PC-9 (cell line): ENCODE measurements around the gene FAH. TPM values are rescaled to one million over a fixed set of nuclear protein-coding genes. Genes with fewer than 3 reads are reported as not detected.
"Not testable (repeated sequence)": the region's sequence is repeated elsewhere in the genome, so short reads cannot be mapped to it uniquely, and the experiment has no call there.

ENCODE experiments used
- BruUV-seq: library from RNA; stranded (reverse); fragments of 400-500 nt; replicated peaks from 2 replicates; lab custom pipeline; 2021; lab: Mats Ljungman, UMichigan
- CTCF ChIA-PET: fragments of 300-600 bp; sonication (Branson Sonifier 250); formaldehyde crosslinking; loops from one replicate; lab custom pipeline; 2022; ENCODE audit warnings: antibody characterized with exemption; lab: Charles Lee
- POLR2A ChIA-PET: fragments of 300-600 bp; sonication (Branson Sonifier 250); formaldehyde crosslinking; loops from one replicate; lab custom pipeline; 2022; ENCODE audit warnings: antibody characterized with exemption; ENCODE audit not compliant: unreplicated experiment; lab: Charles Lee
- DNase-seq, 2 experiments: peaks; one replicate each; pipeline versions ENCODE4 v3.0.0 to v3.0.0-alpha.2; 2015 to 2022; ENCODE audit warnings: mixed read lengths in 1 of 2
- H2AFZ ChIP-seq: fragments of 200-600 bp; sonication (generic); 2 replicates; pipeline ENCODE4 v1.8.1; 2017; ENCODE audit warnings: antibody characterized with exemption
- H3F3A ChIP-seq: fragments of 200-600 bp; sonication (generic); 2 replicates; pipeline ENCODE4 v1.8.1; 2017; ENCODE audit warnings: antibody characterized with exemption, mild to moderate bottlenecking, low read depth; ENCODE audit not compliant: insufficient read depth
- H3K27ac ChIP-seq: fragments of 200-600 bp; sonication (generic); 2 replicates; pipeline ENCODE4 v1.6.1; 2016; ENCODE audit warnings: mixed run types
- H3K27me3 ChIP-seq: fragments of 200-600 bp; sonication (generic); 2 replicates; pipeline ENCODE4 v1.6.1; 2016; ENCODE audit warnings: low read depth, mixed run types; ENCODE audit not compliant: insufficient read depth
- H3K36me3 ChIP-seq: fragments of 200-600 bp; sonication (generic); 2 replicates; pipeline ENCODE4 v1.6.1; 2016; ENCODE audit warnings: low read depth, mixed run types
- H3K4me1 ChIP-seq: fragments of 200-600 bp; sonication (generic); replicated peaks from 2 replicates; pipeline ENCODE4 v1.6.1; 2016; ENCODE audit warnings: mixed run types; ENCODE audit not compliant: insufficient read depth
- H3K4me2 ChIP-seq: fragments of 200-600 bp; sonication (generic); 2 replicates; pipeline ENCODE4 v1.6.1; 2017; ENCODE audit warnings: mixed run types
- H3K4me3 ChIP-seq: fragments of 200-600 bp; sonication (generic); 2 replicates; pipeline ENCODE4 v1.6.1; 2016; ENCODE audit warnings: mixed run types
- H3K79me2 ChIP-seq: fragments of 200-600 bp; sonication (generic); 2 replicates; pipeline ENCODE4 v1.6.1; 2017; ENCODE audit warnings: low read depth, mixed run types
- H3K9me2 ChIP-seq: fragments of 200-600 bp; sonication (generic); 2 replicates; pipeline ENCODE4 v1.8.1; 2017; ENCODE audit warnings: mild to moderate bottlenecking; ENCODE audit not compliant: insufficient read depth
- H3K9me3 ChIP-seq: fragments of 200-600 bp; sonication (generic); 2 replicates; pipeline ENCODE4 v1.8.1; 2016; ENCODE audit warnings: low read depth; ENCODE audit not compliant: insufficient read depth
- H4K20me1 ChIP-seq: fragments of 200-600 bp; sonication (generic); 2 replicates; pipeline ENCODE4 v1.8.1; 2017; ENCODE audit not compliant: insufficient read depth
- EZH2 ChIP-seq: fragments of 200-600 bp; sonication (generic); IDR thresholded peaks from 2 replicates; pipeline ENCODE4 v1.8.0; 2017; ENCODE audit warnings: antibody characterized with exemption, low read depth
- intact Hi-C: fragments of 100-400 bp; cut with micrococcal nuclease; formaldehyde crosslinking; loops from one replicate; pipeline ENCODE4 v1.10.0; 2022; ENCODE audit not compliant: unreplicated experiment
- total RNA-seq: library from RNA; stranded (reverse); gene quantifications from 2 replicates; pipeline ENCODE4 v1.2.3, GENCODE V29; 2021
- TF ChIP-seq, protein P1 (sequence below): fragments of 200-600 bp; sonication (generic); conservative IDR thresholded peaks from 2 replicates; pipeline ENCODE4 v1.6.1; 2017; ENCODE audit warnings: mixed run types, antibody characterized with exemption, mild to moderate bottlenecking, moderate library complexity

Gene FAH
- total RNA-seq, 1 experiment from 2014 or later, result 75.5 TPM

- H3F3A ChIP-seq, result peaks cover 30% of the 10 kb centered on the region; the same call in 1 of the 2 replicates
- H3K4me1 ChIP-seq, result no peaks in the 10 kb centered on the region
- intact Hi-C loops, result no loop called here
- H3K4me2 ChIP-seq, result no peak overlapping the region
- TF ChIP-seq, protein P1, sequence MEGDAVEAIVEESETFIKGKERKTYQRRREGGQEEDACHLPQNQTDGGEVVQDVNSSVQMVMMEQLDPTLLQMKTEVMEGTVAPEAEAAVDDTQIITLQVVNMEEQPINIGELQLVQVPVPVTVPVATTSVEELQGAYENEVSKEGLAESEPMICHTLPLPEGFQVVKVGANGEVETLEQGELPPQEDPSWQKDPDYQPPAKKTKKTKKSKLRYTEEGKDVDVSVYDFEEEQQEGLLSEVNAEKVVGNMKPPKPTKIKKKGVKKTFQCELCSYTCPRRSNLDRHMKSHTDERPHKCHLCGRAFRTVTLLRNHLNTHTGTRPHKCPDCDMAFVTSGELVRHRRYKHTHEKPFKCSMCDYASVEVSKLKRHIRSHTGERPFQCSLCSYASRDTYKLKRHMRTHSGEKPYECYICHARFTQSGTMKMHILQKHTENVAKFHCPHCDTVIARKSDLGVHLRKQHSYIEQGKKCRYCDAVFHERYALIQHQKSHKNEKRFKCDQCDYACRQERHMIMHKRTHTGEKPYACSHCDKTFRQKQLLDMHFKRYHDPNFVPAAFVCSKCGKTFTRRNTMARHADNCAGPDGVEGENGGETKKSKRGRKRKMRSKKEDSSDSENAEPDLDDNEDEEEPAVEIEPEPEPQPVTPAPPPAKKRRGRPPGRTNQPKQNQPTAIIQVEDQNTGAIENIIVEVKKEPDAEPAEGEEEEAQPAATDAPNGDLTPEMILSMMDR, result no peak
- no peak for TF ChIP-seq EZH2
- no peaks in the 10 kb centered on the region for H3K27me3 ChIP-seq
- no peak overlapping the region for H3K4me3 ChIP-seq
- no peaks in the 10 kb centered on the region for H3K9me2 ChIP-seq
- H3K27ac ChIP-seq, result no peak overlapping the region
- no peak for DNase-seq
- ChIA-PET CTCF (no interaction called here), POLR2A (no interaction called here)
- no peaks in the 10 kb centered on the region for H3K9me3 ChIP-seq
- peaks cover 30% of the 10 kb centered on the region for H3K36me3 ChIP-seq
- peaks cover 27% of the 10 kb centered on the region for H4K20me1 ChIP-seq
- BruUV-seq, result no TSS peak
- no peak overlapping the region for H2AFZ ChIP-seq
- peaks cover 53% of the 10 kb centered on the region for H3K79me2 ChIP-seq
These were observed 32.2 kb upstream of the FAH start for GRCh38 chr15:80120636-80121035.

GRCh38 chr15:80121546-80121945, 31.3 kb upstream of the FAH start:
- CTCF ChIA-PET, result no interaction called here
- H3F3A ChIP-seq, result peaks cover 21% of the 10 kb centered on the region; the same call in 1 of the 2 replicates
- H3K4me3 ChIP-seq, result no peak overlapping the region
- peaks cover 44% of the 10 kb centered on the region for H3K79me2 ChIP-seq
- no peak overlapping the region for H2AFZ ChIP-seq
- H3K36me3 ChIP-seq, result peaks cover 34% of the 10 kb centered on the region
- no peak for DNase-seq
- BruUV-seq, result no TSS peak
- intact Hi-C loops, result no loop called here
- POLR2A ChIA-PET, result no interaction called here
- no peak for TF ChIP-seq EZH2
- TF ChIP-seq, protein P1, result no peak
- no peaks in the 10 kb centered on the region for H3K27me3 ChIP-seq
- peaks cover 23% of the 10 kb centered on the region for H4K20me1 ChIP-seq
- no peaks in the 10 kb centered on the region for H3K9me3 ChIP-seq
- no peak overlapping the region for H3K4me2 ChIP-seq
- no peaks in the 10 kb centered on the region for H3K4me1 ChIP-seq
- H3K27ac ChIP-seq, result no peak overlapping the region
- H3K9me2 ChIP-seq, result no peaks in the 10 kb centered on the region

- intact Hi-C loops, result no loop called here
- no peak overlapping the region for H3K4me3 ChIP-seq
- no peak for TF ChIP-seq EZH2
- TF ChIP-seq, protein P1, result no peak
- no TSS peak for BruUV-seq
- 0 out of 2 replicates have a peak, but pooled peaks cover 14% of the 10 kb centered on the region for H3F3A ChIP-seq
- peaks cover 36% of the 10 kb centered on the region for H3K36me3 ChIP-seq
- peaks cover 16% of the 10 kb centered on the region; the same call in 1 of the 2 replicates for H4K20me1 ChIP-seq
- no peaks in the 10 kb centered on the region for H3K9me3 ChIP-seq
- no peak overlapping the region for H2AFZ ChIP-seq
- H3K4me1 ChIP-seq, result no peaks in the 10 kb centered on the region
- no peak overlapping the region for H3K27ac ChIP-seq
- ChIA-PET CTCF (no interaction called here), POLR2A (no interaction called here)
- no peaks in the 10 kb centered on the region for H3K27me3 ChIP-seq
- no peaks in the 10 kb centered on the region for H3K9me2 ChIP-seq
- H3K79me2 ChIP-seq, result peaks cover 31% of the 10 kb centered on the region
- H3K4me2 ChIP-seq, result no peak overlapping the region
- DNase-seq, result no peak
These were observed 29.8 kb upstream of the FAH start for GRCh38 chr15:80123034-80123433.

GRCh38 chr15:80127253-80127652, 25.5 kb upstream of the FAH start:
- H3K4me1 ChIP-seq, BruUV-seq, H3K4me3 ChIP-seq, H3F3A ChIP-seq, H3K79me2 ChIP-seq, H3K4me2 ChIP-seq, H3K27me3 ChIP-seq, POLR2A ChIA-PET, H3K27ac ChIP-seq, DNase-seq, H4K20me1 ChIP-seq, H2AFZ ChIP-seq, intact Hi-C loops, H3K9me2 ChIP-seq, H3K9me3 ChIP-seq: not testable (repeated sequence)
- CTCF ChIA-PET, result interaction anchor here (0.6 kb wide), 1 partner anchor 44 kb away, joined by 5 read pairs; no protein-coding TSS in a partner anchor
- H3K36me3 ChIP-seq, result peaks cover 23% of the 10 kb centered on the region
